NCI-H2107 treated with DMSO at 0.1 percent for 48 hours (cell line): Measurements from ENCODE around the gene LRP10.
"Not testable (repeated sequence)": the region's sequence is repeated elsewhere in the genome, so short reads cannot be mapped to it uniquely, and the experiment has no call there.

ENCODE experiments used
- DNase-seq: peaks from one replicate; lab custom pipeline; 2025; ENCODE audit not compliant: unreplicated experiment; lab: John Stamatoyannopoulos, UW

The LRP10 gene

DNA sequence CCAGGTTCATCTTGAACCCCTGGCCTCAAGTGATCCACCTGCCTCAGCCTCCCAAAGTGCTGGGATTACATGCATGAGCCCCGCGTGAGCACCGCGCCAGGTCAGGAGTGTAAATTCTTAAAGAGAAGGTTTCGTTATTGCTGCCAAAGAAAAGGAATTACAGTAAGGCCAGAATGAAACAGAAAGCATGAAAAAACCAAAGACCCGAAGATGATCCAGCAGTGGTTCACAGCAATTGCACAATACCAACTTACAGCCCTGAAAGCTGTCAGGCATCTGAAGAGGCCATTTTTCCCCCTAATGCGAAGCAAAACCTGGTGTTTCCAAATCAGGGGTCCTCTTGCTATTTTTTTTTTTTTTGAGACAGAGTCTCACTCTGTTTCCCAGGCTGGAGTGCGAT lies 37.1 kb downstream of the LRP10 start:
- DNase-seq = no peak

DNA sequence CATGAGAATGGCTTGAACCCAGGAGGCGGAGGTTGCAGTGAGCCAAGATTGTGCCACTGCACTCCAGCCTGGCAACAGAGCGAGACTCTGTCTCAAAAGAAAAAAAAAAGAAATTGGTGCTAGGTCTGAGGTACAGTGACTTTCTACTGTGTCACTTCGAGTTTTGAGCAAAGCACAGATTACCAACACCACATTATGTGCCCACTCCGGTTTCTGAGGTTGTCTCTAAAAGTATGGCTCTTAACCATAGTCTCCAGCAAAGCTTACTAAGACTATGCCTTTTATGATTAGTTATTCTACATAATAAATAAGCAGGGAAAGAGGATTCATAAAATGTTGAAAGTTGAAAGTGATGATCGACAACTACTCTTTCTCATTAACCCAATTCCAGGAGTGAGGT lies 39.4 kb downstream of the LRP10 start:
- DNase-seq = no peak

- DNase-seq = not testable (repeated sequence)
Observed at GRCh38 chr14:22914836-22915235, 43.3 kb downstream of the LRP10 start.

DNA sequence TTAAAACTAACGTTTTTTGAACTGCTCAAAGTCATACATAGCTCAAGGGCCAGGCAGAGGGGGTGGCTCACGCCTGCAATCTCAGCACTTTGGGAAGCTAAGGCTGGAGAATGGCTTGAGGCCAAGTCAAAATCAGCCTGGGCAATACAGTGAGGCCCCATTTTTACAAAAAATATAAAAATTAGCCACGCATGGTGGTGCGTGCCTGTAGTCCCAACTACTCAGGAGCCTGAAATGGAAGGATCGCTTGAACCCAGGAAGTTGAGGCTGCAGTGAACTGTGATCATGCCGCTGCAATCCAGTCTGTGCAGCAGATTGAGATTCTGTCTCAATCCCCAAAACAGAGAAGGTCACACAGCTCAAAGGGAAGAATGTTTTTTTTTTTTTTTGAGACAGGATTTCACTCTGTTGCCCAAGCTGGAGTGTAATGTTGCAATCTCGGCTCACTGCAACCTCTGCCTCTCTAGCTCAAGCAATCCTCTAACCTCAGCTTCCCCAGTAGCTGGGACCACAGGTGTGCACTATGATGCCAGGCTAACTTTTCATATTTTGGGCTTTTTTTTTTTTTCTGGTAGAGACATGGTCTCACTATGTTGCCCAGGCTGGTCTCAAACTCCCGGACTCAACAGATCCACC lies 44.5 kb downstream of the LRP10 start:
- DNase-seq = no peak

GRCh38 chr14:22918804-22919600 lies 47.5 kb downstream of the LRP10 start, which contains the start of gene RBM23:
Gene RBM23, minus strand, starts transcription at chr14:22919149.
- peak; percentile 100 for DNase-seq

- DNase-seq = no peak
Observed at GRCh38 chr14:22919601-22919921, 48.0 kb downstream of the LRP10 start.

- no peak for DNase-seq
Observed at GRCh38 chr14:22920697-22921096, 49.2 kb downstream of the LRP10 start.

- DNase-seq = no peak
Observed at GRCh38 chr14:22922294-22922693, 50.8 kb downstream of the LRP10 start.

DNA sequence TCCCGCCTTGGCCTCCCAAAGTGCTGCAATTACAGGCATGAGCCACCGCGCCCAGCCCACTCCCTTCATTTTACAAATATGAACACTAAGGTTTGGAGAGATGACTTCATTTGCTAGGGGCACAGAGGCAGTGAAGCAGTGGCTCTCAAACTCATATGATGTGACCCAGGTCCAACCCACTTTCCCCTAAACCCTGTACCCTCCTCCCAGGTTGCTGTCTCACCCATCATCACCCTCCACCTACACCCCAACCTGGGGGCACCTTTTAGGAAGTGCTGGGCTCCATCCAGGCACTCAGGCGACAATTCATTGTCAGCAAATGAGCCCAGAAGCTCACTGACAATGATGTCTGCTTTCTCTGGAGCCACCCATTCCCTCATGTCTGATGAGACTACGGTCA lies 52.2 kb downstream of the LRP10 start:
- DNase-seq = no peak

GRCh38 chr14:22925513-22925912 lies 54.0 kb downstream of the LRP10 start:
- no peak for DNase-seq

- no peak for DNase-seq
Observed at GRCh38 chr14:22926316-22926715, 54.8 kb downstream of the LRP10 start.

DNA sequence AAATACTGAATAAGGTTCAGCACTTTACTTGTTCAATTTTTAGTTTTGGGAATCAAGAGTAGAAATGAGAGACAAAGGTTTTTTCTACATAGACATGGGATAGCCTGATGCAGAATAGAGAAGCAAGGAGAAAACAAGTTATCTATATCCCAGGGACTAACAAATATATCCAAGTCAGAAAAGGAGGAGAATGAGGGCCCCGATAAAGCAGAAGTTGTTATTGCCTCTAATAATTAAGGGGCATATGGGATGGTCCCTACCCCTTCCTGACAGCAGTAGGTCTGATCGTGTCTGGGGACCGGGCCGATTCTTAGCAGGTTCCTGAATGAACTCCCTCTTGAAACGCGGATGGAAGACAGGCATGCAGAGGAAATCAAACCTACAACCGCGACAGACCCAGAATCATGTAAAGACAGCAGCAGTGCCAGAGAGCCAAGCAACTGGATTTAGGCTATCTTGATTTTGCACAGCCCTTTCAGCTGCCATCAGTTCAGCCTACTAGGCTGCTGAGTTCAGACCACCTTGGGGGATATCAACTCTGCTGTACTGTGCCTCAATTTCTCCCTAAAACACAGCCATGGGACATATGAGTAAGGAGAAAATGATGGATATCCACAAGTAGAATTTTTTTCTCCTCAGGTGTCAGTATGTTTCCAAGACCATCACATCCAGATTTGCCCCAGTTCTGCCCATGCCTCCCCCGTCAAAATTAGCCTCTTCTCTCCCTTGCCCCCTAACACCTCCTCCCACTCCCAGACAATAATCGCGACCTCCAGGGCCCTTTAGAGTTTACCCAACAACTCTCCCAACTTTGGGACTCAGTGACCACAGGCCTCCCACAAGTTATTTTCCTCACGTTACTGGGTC lies 56.9 kb downstream of the LRP10 start:
- no peak for DNase-seq

- peak; percentile 100 for DNase-seq
Observed at GRCh38 chr14:22929104-22929960, 57.8 kb downstream of the LRP10 start, which contains the start of gene PRMT5. Gene PRMT5, minus strand, starts transcription at chr14:22929376. Its CDS starts 15 bp downstream, at chr14:22929361.

DNA sequence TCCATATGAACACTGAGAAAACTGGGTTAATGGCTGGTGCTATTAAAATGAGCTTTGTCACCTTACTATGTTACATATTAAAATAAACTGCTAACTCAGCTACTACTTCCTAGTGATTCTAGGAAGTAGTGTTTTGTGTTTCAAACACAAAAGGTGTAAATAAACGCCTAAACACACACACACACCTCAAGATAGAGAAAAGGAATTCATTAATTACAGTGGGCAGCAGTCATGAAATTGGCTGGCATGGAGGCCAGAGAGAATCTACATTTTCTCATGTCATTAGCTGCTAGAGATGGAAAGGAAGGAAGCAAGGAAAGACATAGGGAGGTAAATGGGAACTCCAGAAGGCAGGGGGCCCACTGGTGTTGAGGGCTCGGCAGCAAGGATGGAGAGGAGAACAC lies 58.4 kb downstream of the LRP10 start:
- no peak for DNase-seq
